Heart left ventricle (tissue), 13 donors: ENCODE measurements around the gene PGAP1.

Experiments
- CTCF ChIP-seq, 12 donors: fragments of 200-600 bp; sonication (generic) in 4 of 12; IDR thresholded peaks; one replicate each; pipeline versions ENCODE4 v1.5.0 to v1.8.0; 2018 to 2022; ENCODE audit warnings: antibody characterized with exemption in 12 of 12, mild to moderate bottlenecking in 5 of 12
- POLR2A ChIP-seq, 2 donors: fragments of 450-650 bp; IDR thresholded peaks; one replicate each; pipeline ENCODE4 v1.6.1; 2017; ENCODE audit warnings: antibody characterized with exemption in 2 of 2, mild to moderate bottlenecking in 2 of 2, moderate library complexity in 2 of 2
- donor health status: ischemic (EF 13 %, LVEDD 7.1; RV severe dilation, severe dysfunction).
- donor health status: DM: no; HTN: yes; CAD: no.
- donor health status: DM: no; HTN: no; CAD: no.
- donor health status: ischemic (EF 25% LVEDD 6.9; RV normal size, moderate dysfunction).
- donor health status: ischemic (EF 25% LVEDD 5.7; RV mildly dilated, moderate dysfunction).
- donor health status: ischemic (EF 35%, LVEDD 5.7; RV mildly dilated, moderate dysfunction).
- donor health status: nonischemic (EF 11% LVEDD 7.7; RV severe dilation, severe dysfunction).
- donor health status: DM: yes; HTN: yes; CAD: no.
- donor health status: PGD.
- donor health status: ischemic (EF 29% LVEDD 5.4; RV normal size, mild dysfunction).
- donor health status: nonischemic (EF 23%, LVEDD 6.1; RV moderate dilation, normal function).

- TF ChIP-seq POLR2A (IDR thresholded peaks at IDR 0.05) (no peak), CTCF (IDR thresholded peaks at IDR 0.05) (no peak)
These were observed 102.6 kb downstream of the PGAP1 start for GRCh38 chr2:196823750-196824522.
